OCI-LY3 (cell line): ENCODE data around the gene PLEKHD1.

Experiments
- H2AFZ ChIP-seq: fragments of 200-600, 300-600 bp; shearing (Covaris generic); 2 replicates; pipeline ENCODE4 v1.6.0; 2014; ENCODE audit warnings: antibody characterized with exemption, low read depth, low read length
- H3K27ac ChIP-seq: fragments of 200-600, 300-600 bp; sonication (generic); 2 replicates; pipeline ENCODE4 v1.5.1; 2014; ENCODE audit warnings: mild to moderate bottlenecking, low read length, moderate library complexity, mixed read lengths
- H3K27me3 ChIP-seq: fragments of 200-600, 300-600 bp; sonication (generic); 2 replicates; pipeline ENCODE4 v1.6.1; 2014; ENCODE audit warnings: low read depth, low read length, mixed read lengths
- H3K36me3 ChIP-seq: fragments of 200-600, 300-600 bp; sonication (generic); replicated peaks from 2 replicates; pipeline ENCODE3; 2014; ENCODE audit warnings: low read depth, low read length, mixed read lengths
- H3K4me1 ChIP-seq: fragments of 300-600, 200-600 bp; sonication (generic); 2 replicates; pipeline ENCODE4 v1.6.1; 2014; ENCODE audit warnings: low read length, mixed read lengths
- H3K4me2 ChIP-seq: fragments of 200-600, 300-600 bp; sonication (generic); 2 replicates; pipeline ENCODE4 v1.6.1; 2014; ENCODE audit warnings: low read length, mixed read lengths
- H3K4me3 ChIP-seq: fragments of 300-600, 200-600 bp; sonication (generic); 2 replicates; pipeline ENCODE4 v1.5.1; 2014; ENCODE audit warnings: antibody characterized with exemption, mild to moderate bottlenecking, low read length, moderate library complexity
- H3K79me2 ChIP-seq: fragments of 300-600, 200-600 bp; shearing (Covaris generic); 2 replicates; pipeline ENCODE4 v1.6.1; 2014; ENCODE audit warnings: mild to moderate bottlenecking, low read length, mixed read lengths
- H3K9ac ChIP-seq: fragments of 300-600, 200-600 bp; shearing (Covaris generic); 2 replicates; pipeline ENCODE4 v1.6.0; 2014; ENCODE audit warnings: mild to moderate bottlenecking, low read length, moderate library complexity
- H3K9me3 ChIP-seq: fragments of 200-600, 300-600 bp; shearing (Covaris generic); 2 replicates; pipeline ENCODE4 v1.6.1; 2014; ENCODE audit warnings: low read length, mixed read lengths; ENCODE audit not compliant: insufficient read depth
- H4K20me1 ChIP-seq: fragments of 200-600, 300-600 bp; sonication (generic); 2 replicates; pipeline ENCODE4 v1.6.1; 2016; ENCODE audit warnings: low read length, mixed read lengths; ENCODE audit not compliant: insufficient read depth
- EZH2phosphoT487 ChIP-seq: fragments of 200-600 bp; shearing (Covaris generic); IDR thresholded peaks from 2 replicates; pipeline ENCODE4 v1.6.1; 2018; ENCODE audit warnings: antibody characterized with exemption, mixed run types, low read depth
- TF ChIP-seq, protein P1 (sequence below): fragments of 200-600, 300-600 bp; sonication (generic); IDR thresholded peaks from 2 replicates; pipeline ENCODE4 v1.5.1; 2014; ENCODE audit warnings: antibody characterized with exemption, low read length, low read depth

Gene PLEKHD1

DNA sequence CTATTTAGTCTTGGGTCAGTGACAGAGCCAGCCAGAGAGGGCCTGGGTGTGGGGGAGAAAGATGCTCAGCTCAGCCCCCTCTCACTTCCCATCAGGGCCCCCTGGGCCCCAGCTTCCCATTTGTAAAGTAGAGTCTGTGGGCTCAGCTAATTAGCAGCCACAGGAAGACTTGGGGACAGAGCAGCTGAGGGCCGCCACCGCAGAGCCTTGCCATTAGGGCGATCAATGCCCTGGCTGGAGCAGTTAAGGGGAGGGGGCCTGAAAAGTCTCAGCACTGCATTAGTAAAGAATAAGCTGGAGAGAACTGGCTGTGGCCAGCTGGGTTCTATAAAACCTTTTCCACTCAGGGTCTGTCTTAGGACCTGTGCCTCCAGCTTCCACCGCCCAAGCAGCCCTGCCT, 2.7 kb downstream of the PLEKHD1 start:
- no peak overlapping the region for H3K9ac ChIP-seq
- no peak overlapping the region for H2AFZ ChIP-seq
- H3K4me3 ChIP-seq, result no peak overlapping the region
- peaks cover 3% of the 10 kb centered on the region; the same call in 1 of the 2 replicates for H3K27me3 ChIP-seq
- TF ChIP-seq, protein P1, sequence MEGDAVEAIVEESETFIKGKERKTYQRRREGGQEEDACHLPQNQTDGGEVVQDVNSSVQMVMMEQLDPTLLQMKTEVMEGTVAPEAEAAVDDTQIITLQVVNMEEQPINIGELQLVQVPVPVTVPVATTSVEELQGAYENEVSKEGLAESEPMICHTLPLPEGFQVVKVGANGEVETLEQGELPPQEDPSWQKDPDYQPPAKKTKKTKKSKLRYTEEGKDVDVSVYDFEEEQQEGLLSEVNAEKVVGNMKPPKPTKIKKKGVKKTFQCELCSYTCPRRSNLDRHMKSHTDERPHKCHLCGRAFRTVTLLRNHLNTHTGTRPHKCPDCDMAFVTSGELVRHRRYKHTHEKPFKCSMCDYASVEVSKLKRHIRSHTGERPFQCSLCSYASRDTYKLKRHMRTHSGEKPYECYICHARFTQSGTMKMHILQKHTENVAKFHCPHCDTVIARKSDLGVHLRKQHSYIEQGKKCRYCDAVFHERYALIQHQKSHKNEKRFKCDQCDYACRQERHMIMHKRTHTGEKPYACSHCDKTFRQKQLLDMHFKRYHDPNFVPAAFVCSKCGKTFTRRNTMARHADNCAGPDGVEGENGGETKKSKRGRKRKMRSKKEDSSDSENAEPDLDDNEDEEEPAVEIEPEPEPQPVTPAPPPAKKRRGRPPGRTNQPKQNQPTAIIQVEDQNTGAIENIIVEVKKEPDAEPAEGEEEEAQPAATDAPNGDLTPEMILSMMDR, result no peak
- no peak for TF ChIP-seq EZH2phosphoT487
- no peaks in the 10 kb centered on the region for H3K79me2 ChIP-seq
- H3K36me3 ChIP-seq, result no peaks in the 10 kb centered on the region
- H4K20me1 ChIP-seq, result no peaks in the 10 kb centered on the region
- no peaks in the 10 kb centered on the region; the same call in 1 of the 2 replicates for H3K4me1 ChIP-seq
- no peak overlapping the region for H3K4me2 ChIP-seq
- H3K9me3 ChIP-seq, result no peaks in the 10 kb centered on the region
- no peak overlapping the region for H3K27ac ChIP-seq

DNA sequence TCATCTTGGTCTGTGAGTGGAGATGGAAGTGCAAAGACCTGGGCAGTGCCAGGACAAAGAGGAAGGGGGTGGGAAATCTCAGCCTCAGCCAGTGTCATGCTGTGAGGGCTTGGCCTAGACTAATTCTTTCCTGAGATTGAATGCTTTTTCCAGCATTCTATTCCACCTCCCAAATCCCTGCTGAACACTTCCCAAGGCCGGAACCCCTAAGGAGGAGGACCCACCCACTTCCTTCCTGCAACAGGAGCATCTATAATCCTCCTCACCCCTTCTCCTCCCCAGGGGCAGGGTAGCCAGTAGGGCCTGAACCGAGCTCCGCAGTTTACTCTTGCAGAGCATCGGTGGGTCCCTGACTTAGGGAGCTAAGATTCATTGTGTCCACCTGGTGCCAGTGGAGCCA, 3.2 kb downstream of the PLEKHD1 start:
- no peak overlapping the region for H3K4me3 ChIP-seq
- H3K79me2 ChIP-seq, result no peaks in the 10 kb centered on the region
- TF ChIP-seq, protein P1, result no peak
- TF ChIP-seq EZH2phosphoT487, result no peak
- no peaks in the 10 kb centered on the region for H3K4me1 ChIP-seq
- H3K9ac ChIP-seq, result no peak overlapping the region
- H3K27ac ChIP-seq, result no peak overlapping the region
- H3K4me2 ChIP-seq, result no peak overlapping the region
- no peaks in the 10 kb centered on the region for H3K9me3 ChIP-seq
- peaks cover 3% of the 10 kb centered on the region; the same call in 1 of the 2 replicates for H3K27me3 ChIP-seq
- no peaks in the 10 kb centered on the region for H3K36me3 ChIP-seq
- H2AFZ ChIP-seq, result no peak overlapping the region
- no peaks in the 10 kb centered on the region for H4K20me1 ChIP-seq

DNA sequence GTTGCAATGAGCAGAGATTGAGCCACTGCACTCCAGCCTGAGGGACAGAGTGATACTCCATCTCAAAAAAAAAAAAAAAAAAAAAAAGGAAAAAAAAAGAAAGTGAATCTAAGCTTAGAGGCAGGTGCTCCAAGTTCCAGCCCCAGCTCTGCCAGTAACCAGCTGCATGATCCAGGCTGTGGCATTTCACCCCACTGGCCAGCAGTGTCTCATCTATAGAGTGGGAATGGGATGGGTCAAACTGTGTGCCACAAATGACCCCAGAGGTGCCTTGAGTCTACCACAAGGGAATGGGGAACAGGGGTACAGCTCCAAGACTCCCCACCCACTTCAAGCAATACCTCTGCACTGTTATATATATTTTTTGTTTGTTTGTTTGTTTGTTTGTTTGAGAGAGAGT, 5.0 kb downstream of the PLEKHD1 start:
- no peak overlapping the region for H3K9ac ChIP-seq
- H3K4me2 ChIP-seq, result no peak overlapping the region
- H4K20me1 ChIP-seq, result no peaks in the 10 kb centered on the region
- H3K4me3 ChIP-seq, result no peak overlapping the region
- H3K27ac ChIP-seq, result no peak overlapping the region
- TF ChIP-seq, protein P1, result no peak
- no peak for TF ChIP-seq EZH2phosphoT487
- peaks cover 3% of the 10 kb centered on the region; the same call in 1 of the 2 replicates for H3K27me3 ChIP-seq
- no peak overlapping the region for H2AFZ ChIP-seq
- no peaks in the 10 kb centered on the region for H3K36me3 ChIP-seq
- H3K79me2 ChIP-seq, result no peaks in the 10 kb centered on the region
- H3K9me3 ChIP-seq, result no peaks in the 10 kb centered on the region
- no peaks in the 10 kb centered on the region for H3K4me1 ChIP-seq

DNA sequence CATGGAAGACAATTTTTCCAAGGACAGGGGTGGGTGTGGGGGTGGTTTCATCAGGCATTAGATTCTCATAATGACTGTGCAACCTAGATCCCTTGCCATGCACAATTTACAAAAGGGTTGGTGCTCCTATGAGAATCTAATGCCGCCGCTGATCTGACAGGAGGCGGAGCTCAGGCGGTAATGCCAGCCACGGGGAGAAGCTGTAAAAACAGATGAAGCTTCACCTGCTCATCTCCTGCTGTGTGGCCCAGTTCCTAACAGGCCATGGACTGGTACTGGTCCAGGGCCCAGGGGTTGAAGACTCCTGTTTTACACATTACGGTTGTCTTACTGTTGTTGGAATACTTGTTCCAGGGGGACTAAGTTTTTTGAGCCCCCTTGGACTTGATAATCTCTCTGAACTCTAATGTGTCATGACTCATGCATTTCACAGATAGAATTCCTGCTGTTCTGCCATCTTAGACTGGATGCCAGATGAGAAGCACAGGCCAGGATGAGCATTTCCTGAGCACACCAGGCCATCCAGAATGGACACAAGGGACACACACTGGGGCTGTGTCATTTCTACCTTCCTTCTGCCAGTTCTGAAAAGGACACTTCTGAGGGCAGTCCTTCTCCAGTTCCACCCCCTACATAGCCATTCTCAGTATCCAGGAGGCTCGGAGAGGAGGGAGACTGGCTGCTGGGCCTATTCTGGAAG, 5.8 kb downstream of the PLEKHD1 start:
- Histone ChIP-seq H3K4me3 (no peak overlapping the region), H3K27me3 (peaks cover 7% of the 10 kb centered on the region; the same call in 1 of the 2 replicates), H3K79me2 (no peaks in the 10 kb centered on the region), H3K9ac (no peak overlapping the region), H3K36me3 (no peaks in the 10 kb centered on the region), H2AFZ (no peak overlapping the region), H3K4me2 (no peak overlapping the region), H3K27ac (no peak overlapping the region), H3K4me1 (no peaks in the 10 kb centered on the region), H4K20me1 (no peaks in the 10 kb centered on the region), H3K9me3 (no peaks in the 10 kb centered on the region)
- TF ChIP-seq, protein P1, result no peak
- TF ChIP-seq EZH2phosphoT487, result no peak
